Mononuclear cell (primary cell): ENCODE data around the gene RAC2. TPM values are rescaled to one million over a fixed set of nuclear protein-coding genes. Genes with fewer than 3 reads are reported as not detected.

Source experiments
- H3K27me3 ChIP-seq: 2 replicates; pipeline ENCODE4 v1.6.0; 2011; ENCODE audit warnings: low read length, control low read depth; ENCODE audit not compliant: insufficient read depth
- H3K4me1 ChIP-seq: 2 replicates; pipeline ENCODE4 v1.5.1; 2011; ENCODE audit warnings: mild to moderate bottlenecking, low read length, control low read depth; ENCODE audit not compliant: insufficient read depth
- H3K4me3 ChIP-seq: 2 replicates; pipeline ENCODE4 v1.5.1; 2011; ENCODE audit warnings: mild to moderate bottlenecking, low read length, moderate library complexity
- H3K9me3 ChIP-seq: 2 replicates; pipeline ENCODE4 v1.5.1; 2011; ENCODE audit warnings: low read depth, mild to moderate bottlenecking, control low read depth, low read length
- total RNA-seq: library from RNA; depleted of rRNA; stranded (reverse); fragments of >200 nt; gene quantifications from one replicate; pipeline ENCODE4 v1.2.3, GENCODE V29; 2012

Gene RAC2
- 107 TPM for total RNA-seq

GRCh38 chr22:37244114-37244921 lies at the start of gene RAC2:
Gene RAC2, minus strand, starts transcription at chr22:37244269. Its CDS starts 121 bp downstream, at chr22:37244148.
- H3K9me3 ChIP-seq: no peaks in the 10 kb centered on the region
- peak within 1 kb of the TSS; percentile 98 for H3K4me3 ChIP-seq
- peaks cover 49% of the 10 kb centered on the region for H3K4me1 ChIP-seq
- H3K27me3 ChIP-seq: no peaks in the 10 kb centered on the region

- no peaks in the 10 kb centered on the region for H3K27me3 ChIP-seq
- H3K4me1 ChIP-seq: peaks cover 83% of the 10 kb centered on the region
- H3K9me3 ChIP-seq: no peaks in the 10 kb centered on the region
- no peak overlapping the region for H3K4me3 ChIP-seq
These were observed 49.1 kb upstream of the RAC2 start for GRCh38 chr22:37293172-37293571.

- Histone ChIP-seq H3K9me3 (no peaks in the 10 kb centered on the region), H3K4me3 (no peak overlapping the region), H3K4me1 (peaks cover 83% of the 10 kb centered on the region), H3K27me3 (no peaks in the 10 kb centered on the region)
These were observed 48.6 kb upstream of the RAC2 start for GRCh38 chr22:37292641-37293040.

GRCh38 chr22:37291559-37292298 lies 47.7 kb upstream of the RAC2 start:
- Histone ChIP-seq H3K9me3 (no peaks in the 10 kb centered on the region), H3K27me3 (no peaks in the 10 kb centered on the region), H3K4me3 (no peak overlapping the region), H3K4me1 (peaks cover 83% of the 10 kb centered on the region)

- H3K4me3 ChIP-seq: no peak overlapping the region
- H3K27me3 ChIP-seq: no peaks in the 10 kb centered on the region
- no peaks in the 10 kb centered on the region for H3K9me3 ChIP-seq
- peaks cover 83% of the 10 kb centered on the region for H3K4me1 ChIP-seq
These were observed 46.7 kb upstream of the RAC2 start for GRCh38 chr22:37290737-37291136.

GRCh38 chr22:37289156-37289735 lies 45.2 kb upstream of the RAC2 start:
- no peaks in the 10 kb centered on the region for H3K27me3 ChIP-seq
- H3K4me1 ChIP-seq: peaks cover 83% of the 10 kb centered on the region
- no peaks in the 10 kb centered on the region for H3K9me3 ChIP-seq
- H3K4me3 ChIP-seq: no peak overlapping the region

- no peaks in the 10 kb centered on the region for H3K9me3 ChIP-seq
- H3K27me3 ChIP-seq: no peaks in the 10 kb centered on the region
- H3K4me1 ChIP-seq: peaks cover 90% of the 10 kb centered on the region
- H3K4me3 ChIP-seq: no peak overlapping the region
These were observed 44.5 kb upstream of the RAC2 start for GRCh38 chr22:37288521-37288920.

GRCh38 chr22:37287550-37287951 lies 43.5 kb upstream of the RAC2 start:
- Histone ChIP-seq H3K9me3 (no peaks in the 10 kb centered on the region), H3K4me1 (peaks cover 89% of the 10 kb centered on the region), H3K4me3 (no peak overlapping the region), H3K27me3 (no peaks in the 10 kb centered on the region)

GRCh38 chr22:37285937-37286336 lies 41.9 kb upstream of the RAC2 start:
- Histone ChIP-seq H3K4me3 (no peak overlapping the region), H3K4me1 (peaks cover 83% of the 10 kb centered on the region)

GRCh38 chr22:37284805-37285355 lies 40.8 kb upstream of the RAC2 start:
- Histone ChIP-seq H3K4me1 (peaks cover 73% of the 10 kb centered on the region), H3K9me3 (no peaks in the 10 kb centered on the region), H3K27me3 (no peaks in the 10 kb centered on the region), H3K4me3 (peak overlapping the region; percentile 88)

More at GRCh38 chr22:37285937-37286336, 41.9 kb upstream of the RAC2 start:
- H3K27me3 ChIP-seq: no peaks in the 10 kb centered on the region
- no peaks in the 10 kb centered on the region for H3K9me3 ChIP-seq

- Histone ChIP-seq H3K27me3 (no peaks in the 10 kb centered on the region), H3K9me3 (no peaks in the 10 kb centered on the region), H3K4me1 (peaks cover 73% of the 10 kb centered on the region), H3K4me3 (peak overlapping the region; percentile 88)
These were observed 40.2 kb upstream of the RAC2 start for GRCh38 chr22:37284126-37284804.

GRCh38 chr22:37283393-37283937 lies 39.4 kb upstream of the RAC2 start:
- peaks cover 73% of the 10 kb centered on the region for H3K4me1 ChIP-seq
- no peaks in the 10 kb centered on the region for H3K27me3 ChIP-seq
- H3K9me3 ChIP-seq: no peaks in the 10 kb centered on the region
- peak overlapping the region; percentile 88 for H3K4me3 ChIP-seq

GRCh38 chr22:37282385-37282677 lies 38.3 kb upstream of the RAC2 start, which contains the start of gene CYTH4:
Gene CYTH4, plus strand, starts transcription at chr22:37282508. Its CDS starts 62 bp downstream, at chr22:37282570.
- H3K4me3 ChIP-seq: peak within 1 kb of the TSS; percentile 88
- H3K27me3 ChIP-seq: no peaks in the 10 kb centered on the region
- H3K9me3 ChIP-seq: no peaks in the 10 kb centered on the region
- peaks cover 65% of the 10 kb centered on the region for H3K4me1 ChIP-seq

- H3K4me1 ChIP-seq: peaks cover 63% of the 10 kb centered on the region
These were observed 37.7 kb upstream of the RAC2 start for GRCh38 chr22:37281646-37282384.

More at GRCh38 chr22:37281646-37282384, 37.7 kb upstream of the RAC2 start:
- Histone ChIP-seq H3K4me3 (peak overlapping the region; percentile 88), H3K27me3 (no peaks in the 10 kb centered on the region), H3K9me3 (no peaks in the 10 kb centered on the region)
